Uterus (tissue), 2 donors: ENCODE measurements around the gene CCNL2.

Experiments used
- POLR2A ChIP-seq, 2 donors: fragments of 450-650 bp; IDR thresholded peaks; one replicate each; pipeline ENCODE4 v1.6.1; 2016; ENCODE audit warnings: antibody characterized with exemption in 2 of 2, mild to moderate bottlenecking in 1 of 2, moderate library complexity in 1 of 2
- TF ChIP-seq, protein P1 (sequence below), 4 experiments: fragments of 200-600 bp in 2 of 4; fragments of 450-650 bp in 2 of 4; sonication (generic) in 2 of 4; IDR thresholded peaks; one replicate each; pipeline ENCODE4 v1.5.1; 2016 to 2019; ENCODE audit warnings: antibody characterized with exemption in 4 of 4, mild to moderate bottlenecking in 2 of 4, moderate library complexity in 1 of 4

DNA sequence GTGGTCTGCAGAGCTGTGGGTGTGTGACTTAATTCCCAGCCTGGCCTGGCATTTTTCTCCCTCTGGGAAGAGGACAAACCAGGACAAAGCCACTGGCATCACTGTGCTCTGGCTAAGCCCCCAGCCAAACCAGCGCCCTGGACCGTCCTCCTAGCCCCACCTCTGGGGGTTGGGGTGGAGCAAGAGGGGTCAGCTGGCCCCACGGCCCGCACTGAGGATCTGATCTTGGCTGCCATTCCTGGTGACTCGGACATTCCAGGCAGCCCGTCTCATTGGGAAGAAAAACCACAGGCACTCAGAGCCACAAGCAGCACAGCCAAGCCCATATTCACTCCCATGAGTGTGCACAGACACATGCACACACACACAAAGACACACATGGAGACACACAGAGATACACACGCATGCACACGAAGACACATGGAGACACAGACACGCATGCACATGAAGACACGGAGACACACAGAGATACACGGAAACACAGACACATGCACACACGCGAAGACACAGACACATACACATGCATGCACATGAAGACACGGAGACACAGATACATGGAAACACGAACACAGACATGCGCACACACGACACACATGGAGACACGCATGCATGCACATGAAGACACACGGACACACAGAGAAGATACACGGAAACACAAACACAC lies 38.5 kb downstream of the CCNL2 start:
- TF ChIP-seq, protein P1, sequence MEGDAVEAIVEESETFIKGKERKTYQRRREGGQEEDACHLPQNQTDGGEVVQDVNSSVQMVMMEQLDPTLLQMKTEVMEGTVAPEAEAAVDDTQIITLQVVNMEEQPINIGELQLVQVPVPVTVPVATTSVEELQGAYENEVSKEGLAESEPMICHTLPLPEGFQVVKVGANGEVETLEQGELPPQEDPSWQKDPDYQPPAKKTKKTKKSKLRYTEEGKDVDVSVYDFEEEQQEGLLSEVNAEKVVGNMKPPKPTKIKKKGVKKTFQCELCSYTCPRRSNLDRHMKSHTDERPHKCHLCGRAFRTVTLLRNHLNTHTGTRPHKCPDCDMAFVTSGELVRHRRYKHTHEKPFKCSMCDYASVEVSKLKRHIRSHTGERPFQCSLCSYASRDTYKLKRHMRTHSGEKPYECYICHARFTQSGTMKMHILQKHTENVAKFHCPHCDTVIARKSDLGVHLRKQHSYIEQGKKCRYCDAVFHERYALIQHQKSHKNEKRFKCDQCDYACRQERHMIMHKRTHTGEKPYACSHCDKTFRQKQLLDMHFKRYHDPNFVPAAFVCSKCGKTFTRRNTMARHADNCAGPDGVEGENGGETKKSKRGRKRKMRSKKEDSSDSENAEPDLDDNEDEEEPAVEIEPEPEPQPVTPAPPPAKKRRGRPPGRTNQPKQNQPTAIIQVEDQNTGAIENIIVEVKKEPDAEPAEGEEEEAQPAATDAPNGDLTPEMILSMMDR (IDR thresholded peaks at IDR 0.05), result no peak
- no peak for TF ChIP-seq POLR2A (IDR thresholded peaks at IDR 0.05)
